ENCODE results near the gene IL1RAPL2. TPM values are rescaled to one million over a fixed set of nuclear protein-coding genes. Genes with fewer than 3 reads are reported as not detected.

The IL1RAPL2 gene
- total and polyA plus RNA-seq, 2 of the 8 experiments (the other 6 are each of a cell fraction or from before 2014, with no cell fraction given): 0.20 to 1.3 TPM

DNA sequence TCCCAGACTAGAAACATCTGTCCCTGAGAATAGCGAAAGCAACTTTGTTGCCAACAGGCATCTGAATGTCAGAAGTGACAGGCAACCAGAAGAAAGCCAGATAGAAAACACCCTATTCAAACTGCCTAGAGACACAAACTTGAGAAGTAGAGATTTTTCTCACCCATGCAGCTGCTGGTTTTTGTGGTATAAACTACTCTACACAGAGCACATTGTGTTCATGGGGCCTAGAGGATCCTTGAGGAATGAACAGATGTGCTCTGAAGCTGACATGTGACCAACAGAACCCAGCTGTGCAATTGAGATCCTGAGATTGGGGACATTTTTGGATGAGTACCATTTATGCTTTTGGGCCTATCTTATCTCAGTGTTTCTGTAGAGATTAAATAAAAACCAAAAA lies 1192.8 kb downstream of the IL1RAPL2 start:
- Histone ChIP-seq H4K20me1 (replicated peaks in 1 of 2; ENCODE audit: control insufficient read depth in 1 of 2, insufficient read depth in 2 of 2, low read length in 2 of 2) (no peaks in the 10 kb centered on the region), H3K14ac (ENCODE audit: insufficient read length) (no peak overlapping the region), H3K9me3 (ENCODE audit: insufficient read depth in 2 of 2, low read depth in 1 of 2, low read length in 1 of 2) (no peaks in the 10 kb centered on the region), H4K5ac (ENCODE audit: insufficient read length, low read depth, low read length) (no peak overlapping the region), H4K91ac (replicated peaks; ENCODE audit: insufficient read length, low read length) (no peak overlapping the region), H2BK120ac (replicated peaks; ENCODE audit: low read depth, low read length) (no peak overlapping the region), H3K23me2 (ENCODE audit: low read depth, low read length) (no peaks in the 10 kb centered on the region), H3K9ac (replicated peaks in 1 of 4; ENCODE audit: extremely low read depth in 1 of 4, low read depth in 3 of 4, low read length in 3 of 4) (no peak overlapping the region), H2BK5ac (ENCODE audit: low read depth, low read length) (no peak overlapping the region), H2AK5ac (ENCODE audit: low read depth, low read length) (no peak overlapping the region), H3K4me2 (ENCODE audit: insufficient read depth in 1 of 2, low read depth in 2 of 2, low read length in 2 of 2) (no peak overlapping the region), H3K23ac (ENCODE audit: insufficient read length) (no peak overlapping the region), H3K79me1 (ENCODE audit: low read depth, low read length) (no peaks in the 10 kb centered on the region), H4K8ac (ENCODE audit: extremely low read depth, insufficient read depth, low read length) (no peak overlapping the region), H3K4me1 (replicated peaks in 1 of 4; ENCODE audit: control insufficient read depth in 3 of 4, insufficient read depth in 4 of 4, low read length in 3 of 4) (no peaks in the 10 kb centered on the region), H2AFZ (ENCODE audit: low read length) (no peak overlapping the region), H3K4me3 (ENCODE audit: extremely low read depth in 1 of 4, insufficient read depth in 2 of 4, low read depth in 3 of 4, low read length in 4 of 4) (no peak overlapping the region), H2BK12ac (ENCODE audit: low read depth, low read length) (no peak overlapping the region), H3K56ac (replicated peaks; ENCODE audit: insufficient read length, low read depth, low read length) (no peak overlapping the region), H2BK15ac (ENCODE audit: low read length) (no peak overlapping the region), H2BK20ac (ENCODE audit: low read length) (no peak overlapping the region), H3K27ac (ENCODE audit: low read depth, low read length) (no peak overlapping the region), H3K18ac (ENCODE audit: extremely low read depth, low read length) (no peak overlapping the region), H3K27me3 (replicated peaks in 1 of 4; ENCODE audit: control insufficient read depth in 3 of 4, extremely low read depth in 1 of 4, insufficient read depth in 3 of 4, low read length in 3 of 4) (no peaks in the 10 kb centered on the region), H3K36me3 (ENCODE audit: control insufficient read depth in 2 of 4, insufficient read depth in 4 of 4, low read length in 3 of 4) (no peaks in the 10 kb centered on the region), H3K4ac (replicated peaks; ENCODE audit: insufficient read length, low read depth, low read length) (no peak overlapping the region), H3K79me2 (ENCODE audit: control insufficient read depth in 1 of 2, insufficient read depth in 2 of 2, low read length in 2 of 2) (no peaks in the 10 kb centered on the region)
- CTCF ChIA-PET (ENCODE audit: partially characterized antibody): no interaction called here
- DNase-seq (ENCODE audit: low read depth in 1 of 2, low spot score in 2 of 2): no peak
- TF ChIP-seq KDM1A (IDR thresholded peaks at IDR 0.05; ENCODE audit: borderline replicate concordance, low read length): no peak
- no peak for TF ChIP-seq SIRT6 (IDR thresholded peaks at IDR 0.05; ENCODE audit: low read length)
- no peak for TF ChIP-seq SP1 (IDR thresholded peaks at IDR 0.05; ENCODE audit: low read depth, low read length)
- no peak for TF ChIP-seq YY1 (IDR thresholded peaks at IDR 0.05; ENCODE audit: low read depth, low read length)
- no peak for TF ChIP-seq RAD21 (IDR thresholded peaks at IDR 0.05 in 1 of 2, conservative IDR thresholded peaks at IDR 0.05 in 1 of 2; ENCODE audit: low read depth in 2 of 2, low read length in 2 of 2)
- TF ChIP-seq PHF8 (conservative IDR thresholded peaks at IDR 0.05; ENCODE audit: low read depth, low read length): no peak
- no peak for TF ChIP-seq EP300 (IDR thresholded peaks at IDR 0.05; ENCODE audit: borderline replicate concordance in 1 of 2, low read depth in 2 of 2, low read length in 2 of 2)
- TF ChIP-seq NRF1 (IDR thresholded peaks at IDR 0.05; ENCODE audit: low read depth, low read length): no peak
- TF ChIP-seq JUN (IDR thresholded peaks at IDR 0.05; ENCODE audit: low read depth, low read length): no peak
- no peak for TF ChIP-seq CTBP2 (IDR thresholded peaks at IDR 0.05; ENCODE audit: borderline replicate concordance, insufficient read depth, insufficient read length, low read length)
- TF ChIP-seq SUZ12 (IDR thresholded peaks at IDR 0.05; ENCODE audit: low read length): no peak
- POLR2A ChIA-PET (ENCODE audit: partially characterized antibody): no interaction called here
- WGBS, 2 experiments (ENCODE audit: extremely low coverage in 1 of 2, insufficient coverage in 1 of 2, insufficient read length in 1 of 2, insufficient replicate concordance in 2 of 2, low coverage in 1 of 2, low lambda C conversion rate in 2 of 2, missing lambda C conversion rate in 1 of 2): 83% methylated on average over 1 of the region's 1 CpG; no CpG with 5 or more reads in 1 of the 2 experiments
- no peak for FAIRE-seq

All from H1 (cell line).